ENCODE results near the gene FAM193B. TPM values are rescaled to one million over a fixed set of nuclear protein-coding genes. Genes with fewer than 3 reads are reported as not detected.

FAM193B gene
- total RNA-seq, 4 donors from 2014 or later, result 77.1 to 205 (median 177) TPM

DNA sequence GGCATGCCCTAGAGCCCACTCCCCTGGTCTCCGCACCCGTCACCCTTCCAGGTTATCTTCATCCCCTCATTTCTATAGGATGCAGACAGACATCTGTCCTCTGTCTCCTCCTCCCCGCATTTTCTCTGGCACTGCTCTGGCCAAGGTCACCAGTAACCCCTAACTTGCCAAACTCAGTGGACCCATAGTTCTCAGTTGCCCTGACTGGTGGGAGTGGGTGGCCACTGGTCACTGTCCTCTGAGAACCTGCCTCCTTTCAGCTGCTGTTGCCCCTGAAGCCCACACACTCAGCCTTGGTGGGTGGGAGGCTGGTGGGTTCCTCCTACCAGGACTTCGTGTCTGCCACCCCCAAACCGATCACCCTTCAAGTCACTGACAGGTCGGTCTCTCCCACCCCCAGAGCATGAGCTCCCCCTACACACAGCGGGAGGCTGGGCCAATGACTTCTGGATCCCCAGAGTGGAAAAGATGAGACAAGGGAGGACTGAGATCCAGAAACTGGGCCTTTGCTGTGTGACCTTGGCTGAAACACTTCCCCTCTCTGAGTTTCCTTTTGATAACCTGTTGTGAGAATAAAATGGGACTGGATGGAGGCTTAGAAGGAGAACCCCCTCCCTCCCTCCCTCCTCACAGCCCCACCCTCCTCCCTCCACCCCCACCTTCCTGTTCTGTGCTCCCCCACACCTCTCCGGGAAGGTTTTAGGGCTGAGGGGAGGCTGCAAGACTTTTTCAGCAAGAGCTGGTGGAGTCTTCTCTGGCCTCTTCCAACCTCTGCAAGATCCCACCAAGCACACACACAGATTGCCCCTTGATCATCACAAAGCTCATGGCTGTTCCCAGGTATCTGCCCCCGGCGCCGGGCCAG, 78.6 kb downstream of the FAM193B start:
- Histone ChIP-seq H3K27me3 (no peaks in the 10 kb centered on the region), H3K36me3 (no peaks in the 10 kb centered on the region), H3K4me1 (peaks cover 0 to 49% (median 10%) of the 10 kb centered on the region in 4 donors), H3K27ac (no peak overlapping the region), H3K9me3 (no peaks in the 10 kb centered on the region), H3K4me3 (no peak overlapping the region)
- DNase-seq, result no peak
- no peak for TF ChIP-seq POLR2A (IDR thresholded peaks at IDR 0.05)
- TF ChIP-seq, protein P1, sequence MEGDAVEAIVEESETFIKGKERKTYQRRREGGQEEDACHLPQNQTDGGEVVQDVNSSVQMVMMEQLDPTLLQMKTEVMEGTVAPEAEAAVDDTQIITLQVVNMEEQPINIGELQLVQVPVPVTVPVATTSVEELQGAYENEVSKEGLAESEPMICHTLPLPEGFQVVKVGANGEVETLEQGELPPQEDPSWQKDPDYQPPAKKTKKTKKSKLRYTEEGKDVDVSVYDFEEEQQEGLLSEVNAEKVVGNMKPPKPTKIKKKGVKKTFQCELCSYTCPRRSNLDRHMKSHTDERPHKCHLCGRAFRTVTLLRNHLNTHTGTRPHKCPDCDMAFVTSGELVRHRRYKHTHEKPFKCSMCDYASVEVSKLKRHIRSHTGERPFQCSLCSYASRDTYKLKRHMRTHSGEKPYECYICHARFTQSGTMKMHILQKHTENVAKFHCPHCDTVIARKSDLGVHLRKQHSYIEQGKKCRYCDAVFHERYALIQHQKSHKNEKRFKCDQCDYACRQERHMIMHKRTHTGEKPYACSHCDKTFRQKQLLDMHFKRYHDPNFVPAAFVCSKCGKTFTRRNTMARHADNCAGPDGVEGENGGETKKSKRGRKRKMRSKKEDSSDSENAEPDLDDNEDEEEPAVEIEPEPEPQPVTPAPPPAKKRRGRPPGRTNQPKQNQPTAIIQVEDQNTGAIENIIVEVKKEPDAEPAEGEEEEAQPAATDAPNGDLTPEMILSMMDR (IDR thresholded peaks at IDR 0.05), result no peak

DNA sequence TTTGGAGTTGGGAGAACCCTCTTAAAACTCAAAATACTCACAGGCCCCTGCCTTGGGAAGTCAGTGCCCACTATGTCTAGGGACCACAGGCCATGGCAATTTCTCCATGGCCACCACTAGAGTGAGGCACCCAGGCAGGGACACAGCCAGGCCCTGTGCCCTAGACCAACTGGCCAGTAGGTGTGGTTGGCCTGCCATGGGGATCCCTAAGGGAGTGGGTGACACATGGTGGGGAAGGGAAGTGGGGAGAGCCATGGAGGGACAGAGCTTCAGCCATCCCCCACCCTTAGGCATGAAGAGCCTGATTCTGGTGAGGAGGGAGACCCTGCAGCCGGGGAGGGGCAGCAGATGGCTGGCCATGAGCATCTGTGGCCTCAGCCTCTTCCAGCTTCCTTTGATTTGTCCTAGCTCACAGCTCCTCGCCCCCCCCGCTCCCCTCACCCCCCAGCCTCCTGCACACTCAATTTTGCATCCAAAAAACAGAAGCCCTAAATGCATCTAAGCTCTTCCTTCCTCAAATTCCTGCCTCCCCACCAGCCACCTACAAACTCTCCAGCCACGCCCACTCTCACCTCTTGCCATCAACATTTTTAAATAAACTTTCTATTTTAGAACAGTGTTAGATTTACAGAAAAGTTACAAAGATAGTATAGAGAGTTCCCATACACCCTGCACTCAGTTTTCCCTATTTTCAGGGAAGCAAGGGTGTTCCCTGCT, 79.4 kb downstream of the FAM193B start:
- peaks cover 0 to 48% (median 10%) of the 10 kb centered on the region in 4 donors for H3K4me1 ChIP-seq
- no peak for DNase-seq
- H3K4me3 ChIP-seq, result no peak overlapping the region
- peak overlapping the region in 1 of 4 donors; percentile 85 for H3K27ac ChIP-seq
- H3K27me3 ChIP-seq, result no peaks in the 10 kb centered on the region
- H3K9me3 ChIP-seq, result no peaks in the 10 kb centered on the region
- TF ChIP-seq POLR2A (IDR thresholded peaks at IDR 0.05), result no peak
- TF ChIP-seq, protein P1 (IDR thresholded peaks at IDR 0.05), result no peak
- H3K36me3 ChIP-seq, result no peaks in the 10 kb centered on the region

DNA sequence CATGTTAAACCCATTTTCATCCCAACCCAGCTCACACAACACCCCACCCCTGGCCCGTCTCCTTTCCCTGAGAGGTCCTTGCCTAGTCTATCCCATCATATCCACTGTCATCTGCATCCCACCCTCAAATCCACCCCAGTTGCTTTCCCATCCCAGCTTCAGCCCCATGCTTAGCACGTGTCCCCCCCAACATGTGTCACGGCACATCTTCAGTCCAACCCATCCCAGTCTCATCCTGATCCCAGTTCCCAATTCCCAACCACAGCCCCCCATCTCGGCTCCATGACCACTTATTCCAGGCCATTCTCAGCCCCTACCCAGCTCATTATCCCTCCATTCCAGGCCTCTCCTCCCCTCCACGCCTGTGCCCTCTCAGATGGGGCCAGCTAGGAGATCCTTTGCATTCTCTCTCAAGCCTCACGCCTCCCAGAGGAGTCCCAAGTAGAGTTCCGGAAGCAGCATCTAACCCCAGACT, 80.3 kb downstream of the FAM193B start:
- H3K4me3 ChIP-seq, result peak overlapping the region in 2 of 4 donors; percentile 70 to 71
- peak overlapping the region in 3 of 4 donors; percentile 62 to 85 (median 77) for H3K27ac ChIP-seq
- no peaks in the 10 kb centered on the region for H3K36me3 ChIP-seq
- no peak for DNase-seq
- H3K9me3 ChIP-seq, result no peaks in the 10 kb centered on the region
- H3K27me3 ChIP-seq, result no peaks in the 10 kb centered on the region
- TF ChIP-seq, protein P1 (IDR thresholded peaks at IDR 0.05), result no peak
- peaks cover 0 to 39% (median 10%) of the 10 kb centered on the region in 4 donors for H3K4me1 ChIP-seq

DNA sequence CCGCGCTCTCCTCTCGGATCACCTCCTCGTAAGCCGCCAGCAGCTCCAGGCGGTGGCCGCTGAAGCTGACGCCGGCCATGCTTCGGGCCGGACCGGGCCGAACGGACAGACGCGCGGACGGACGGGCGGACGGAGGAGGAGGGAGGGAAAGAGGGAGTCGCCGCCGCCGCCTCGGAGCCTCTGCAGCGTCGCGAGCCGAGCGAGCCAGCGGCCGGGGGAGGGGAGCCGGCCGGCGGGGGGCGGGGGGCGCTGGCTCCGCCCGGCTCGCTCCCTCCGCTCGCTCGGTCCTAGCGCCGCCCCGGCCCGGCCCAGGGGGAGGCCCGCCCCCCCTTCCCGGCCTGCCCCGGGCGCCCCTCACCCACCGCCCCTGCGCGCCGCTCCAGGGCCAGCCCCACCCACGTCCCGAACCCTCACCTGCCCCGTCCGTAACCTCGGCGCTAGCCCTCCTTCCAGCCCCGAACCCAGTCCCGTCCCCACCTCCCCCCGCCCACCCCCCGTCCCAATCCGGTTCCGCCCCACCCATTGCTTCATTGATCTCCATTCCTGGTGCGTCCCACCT, 80.8 kb downstream of the FAM193B start, which contains the start of gene DBN1:
Gene DBN1 (minus strand): TSS at position 192 of the 559 bp plus-strand sequence. CDS start 113 bp downstream, at position 79.
- no peaks in the 10 kb centered on the region for H3K9me3 ChIP-seq
- H3K4me1 ChIP-seq, result peaks cover 0 to 33% (median 10%) of the 10 kb centered on the region in 4 donors
- H3K4me3 ChIP-seq, result peak within 1 kb of the TSS; percentile 55 to 71 (median 70)
- no peaks in the 10 kb centered on the region for H3K36me3 ChIP-seq
- no peak for DNase-seq
- TF ChIP-seq, protein P1 (IDR thresholded peaks at IDR 0.05), result no peak
- no peak for TF ChIP-seq POLR2A (IDR thresholded peaks at IDR 0.05)
- peak within 1 kb of the TSS; percentile 57 to 85 (median 70) for H3K27ac ChIP-seq
- H3K27me3 ChIP-seq, result no peaks in the 10 kb centered on the region

All from Peyer's patch (tissue), 4 donors.